ENCODE measurements around the gene PCYT2. TPM values are rescaled to one million over a fixed set of nuclear protein-coding genes. Genes with fewer than 3 reads are reported as not detected.
A peak's percentile ranks its signal among the peaks of the same experiment; 100 is the strongest.
"Not testable (repeated sequence)": the region's sequence is repeated elsewhere in the genome, so short reads cannot be mapped to it uniquely, and the experiment has no call there.

The PCYT2 gene
- total RNA-seq, 1 donor = 67.0 TPM

DNA sequence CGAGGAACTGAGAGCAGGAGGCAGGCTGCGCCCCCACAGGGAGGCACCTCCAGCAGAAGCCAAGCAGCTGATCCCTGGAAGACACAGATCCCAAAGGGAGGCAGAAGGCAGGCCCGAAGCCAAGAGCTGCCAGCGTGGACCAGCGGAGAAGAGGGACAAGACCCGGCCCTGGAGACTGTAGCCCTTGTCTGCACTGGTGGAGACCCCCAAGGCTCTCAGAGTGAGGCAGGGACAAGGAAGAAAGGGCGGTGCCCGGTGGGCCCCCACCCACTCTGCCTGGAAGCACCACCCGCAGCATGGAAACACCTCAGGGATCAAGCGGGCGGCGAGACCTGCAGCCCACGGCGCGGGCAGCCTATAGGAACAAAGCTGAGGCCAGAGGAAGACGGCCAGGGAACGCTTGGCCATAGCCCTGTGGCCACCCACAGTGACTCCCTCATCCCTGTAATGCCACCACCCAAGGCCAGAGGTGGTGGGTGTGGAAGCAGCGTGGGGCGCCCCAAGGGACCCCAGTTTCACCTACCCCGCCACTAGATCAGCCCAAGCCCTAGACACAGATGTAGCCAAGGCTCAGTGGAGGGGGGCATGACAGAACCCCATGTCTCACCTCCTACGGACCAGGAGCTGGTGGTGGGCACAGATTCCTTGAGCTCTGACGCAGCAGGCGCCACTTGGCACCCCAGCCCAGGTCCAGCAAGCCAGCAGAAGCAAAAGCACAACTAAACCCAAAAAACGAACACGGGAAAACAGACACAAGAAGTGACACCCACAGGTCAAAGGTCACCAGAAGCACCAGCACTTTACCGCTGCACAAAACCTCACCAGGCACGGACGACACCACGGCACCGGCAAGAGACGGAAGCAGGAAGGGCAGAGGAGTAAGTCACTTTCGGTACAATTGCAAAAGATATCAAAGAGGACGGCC, 9.7 kb upstream of the PCYT2 start:
- peaks cover 63% of the 10 kb centered on the region for H4K20me1 ChIP-seq (ENCODE audit: insufficient read depth, low read length)
- no peaks in the 10 kb centered on the region for H3K27me3 ChIP-seq (ENCODE audit: insufficient read depth, low read length)
- no peak overlapping the region for H3K27ac ChIP-seq (ENCODE audit: low read depth, low read length)
- peaks cover 38% of the 10 kb centered on the region for H3K36me3 ChIP-seq (ENCODE audit: insufficient read depth, low read length)
- peaks cover 92% of the 10 kb centered on the region for H3K79me2 ChIP-seq (ENCODE audit: insufficient read depth, low read length)
- H3K9me3 ChIP-seq (ENCODE audit: low read depth, low read length) = no peaks in the 10 kb centered on the region
- no peak for DNase-seq (ENCODE audit: insufficient read length, low spot score, missing footprints)
- TF ChIP-seq, protein P1, sequence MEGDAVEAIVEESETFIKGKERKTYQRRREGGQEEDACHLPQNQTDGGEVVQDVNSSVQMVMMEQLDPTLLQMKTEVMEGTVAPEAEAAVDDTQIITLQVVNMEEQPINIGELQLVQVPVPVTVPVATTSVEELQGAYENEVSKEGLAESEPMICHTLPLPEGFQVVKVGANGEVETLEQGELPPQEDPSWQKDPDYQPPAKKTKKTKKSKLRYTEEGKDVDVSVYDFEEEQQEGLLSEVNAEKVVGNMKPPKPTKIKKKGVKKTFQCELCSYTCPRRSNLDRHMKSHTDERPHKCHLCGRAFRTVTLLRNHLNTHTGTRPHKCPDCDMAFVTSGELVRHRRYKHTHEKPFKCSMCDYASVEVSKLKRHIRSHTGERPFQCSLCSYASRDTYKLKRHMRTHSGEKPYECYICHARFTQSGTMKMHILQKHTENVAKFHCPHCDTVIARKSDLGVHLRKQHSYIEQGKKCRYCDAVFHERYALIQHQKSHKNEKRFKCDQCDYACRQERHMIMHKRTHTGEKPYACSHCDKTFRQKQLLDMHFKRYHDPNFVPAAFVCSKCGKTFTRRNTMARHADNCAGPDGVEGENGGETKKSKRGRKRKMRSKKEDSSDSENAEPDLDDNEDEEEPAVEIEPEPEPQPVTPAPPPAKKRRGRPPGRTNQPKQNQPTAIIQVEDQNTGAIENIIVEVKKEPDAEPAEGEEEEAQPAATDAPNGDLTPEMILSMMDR (IDR thresholded peaks at IDR 0.05; ENCODE audit: extremely low read depth, low read depth, low read length) = no peak
- H3K4me3 ChIP-seq (ENCODE audit: insufficient read depth, low read length) = no peak overlapping the region
- H2AFZ ChIP-seq (ENCODE audit: low read length) = no peak overlapping the region
- no peak overlapping the region for H3K4me2 ChIP-seq (ENCODE audit: insufficient read depth, low read length)
- peaks cover 29% of the 10 kb centered on the region for H3K4me1 ChIP-seq (ENCODE audit: insufficient read depth, low read length)

DNA sequence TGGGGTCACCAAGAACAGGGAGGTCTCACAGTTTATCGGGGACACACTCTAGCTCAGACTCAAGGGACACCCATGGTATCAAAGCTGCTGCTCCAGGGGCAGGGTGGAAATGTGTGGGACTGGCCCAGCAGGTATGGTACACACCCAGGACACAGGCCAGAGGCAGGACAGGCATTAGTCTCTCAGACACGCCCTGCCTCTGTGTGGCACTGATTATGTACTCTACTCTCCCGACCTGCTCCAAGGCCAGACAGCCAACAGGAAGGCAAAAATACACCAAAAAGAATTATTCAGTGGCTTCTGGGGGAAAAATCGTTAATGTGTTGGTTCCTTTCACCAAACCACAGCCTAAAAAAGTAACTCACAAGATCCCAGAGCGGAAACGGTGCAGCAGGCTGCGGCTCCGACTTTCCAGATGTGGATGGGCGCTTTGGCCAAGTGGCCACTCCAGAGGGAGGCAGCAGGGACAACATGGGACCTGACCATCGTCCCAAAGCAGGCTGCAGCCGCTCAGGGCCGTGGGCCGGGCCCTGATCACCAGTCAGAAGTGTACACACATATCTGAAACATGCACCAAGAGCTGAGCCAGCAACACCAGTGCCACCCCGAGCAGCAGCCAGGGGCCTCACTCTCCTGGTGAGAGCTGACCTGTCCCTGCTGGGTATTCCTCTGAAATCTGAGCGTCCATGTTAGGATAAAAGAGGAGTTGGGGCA, 7.8 kb upstream of the PCYT2 start:
- Histone ChIP-seq H3K27ac (ENCODE audit: low read depth, low read length) (no peak overlapping the region), H3K36me3 (ENCODE audit: insufficient read depth, low read length) (peaks cover 57% of the 10 kb centered on the region), H3K79me2 (ENCODE audit: insufficient read depth, low read length) (peaks cover 92% of the 10 kb centered on the region), H3K4me1 (ENCODE audit: insufficient read depth, low read length) (peaks cover 23% of the 10 kb centered on the region), H3K27me3 (ENCODE audit: insufficient read depth, low read length) (no peaks in the 10 kb centered on the region), H3K4me2 (ENCODE audit: insufficient read depth, low read length) (no peak overlapping the region), H2AFZ (ENCODE audit: low read length) (no peak overlapping the region), H3K4me3 (ENCODE audit: insufficient read depth, low read length) (no peak overlapping the region), H4K20me1 (ENCODE audit: insufficient read depth, low read length) (peaks cover 72% of the 10 kb centered on the region), H3K9me3 (ENCODE audit: low read depth, low read length) (no peaks in the 10 kb centered on the region)
- no peak for DNase-seq (ENCODE audit: insufficient read length, low spot score, missing footprints)
- TF ChIP-seq, protein P1 (IDR thresholded peaks at IDR 0.05; ENCODE audit: extremely low read depth, low read depth, low read length) = no peak

DNA sequence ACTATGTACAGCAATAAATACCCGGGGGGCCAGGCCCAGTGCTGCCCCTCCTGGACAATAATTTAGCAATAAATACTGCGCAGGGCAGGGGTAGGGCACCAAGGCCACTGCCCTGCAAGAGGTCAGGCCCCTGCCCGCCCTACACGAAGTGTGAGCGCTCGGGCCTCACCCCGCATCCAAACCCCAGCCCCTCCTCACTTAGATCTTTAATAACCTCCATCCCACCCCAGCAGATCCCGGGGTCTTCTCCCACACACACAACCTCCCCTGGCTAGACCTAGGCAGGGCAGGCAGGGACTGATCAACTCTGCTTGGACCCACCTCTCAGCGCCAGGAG, 7.1 kb upstream of the PCYT2 start:
- TF ChIP-seq, protein P1 (IDR thresholded peaks at IDR 0.05; ENCODE audit: extremely low read depth, low read depth, low read length) = peak; percentile 15
- not testable (repeated sequence) for H3K27me3 ChIP-seq (ENCODE audit: insufficient read depth, low read length); H3K27ac ChIP-seq (ENCODE audit: low read depth, low read length); H3K9me3 ChIP-seq (ENCODE audit: low read depth, low read length); DNase-seq (ENCODE audit: insufficient read length, low spot score, missing footprints); H2AFZ ChIP-seq (ENCODE audit: low read length)
- peak overlapping the region; percentile 99 for H3K4me2 ChIP-seq (ENCODE audit: insufficient read depth, low read length)
- H3K79me2 ChIP-seq (ENCODE audit: insufficient read depth, low read length) = peaks cover 86% of the 10 kb centered on the region
- H3K4me3 ChIP-seq (ENCODE audit: insufficient read depth, low read length) = peak overlapping the region; percentile 83
- peaks cover 66% of the 10 kb centered on the region for H4K20me1 ChIP-seq (ENCODE audit: insufficient read depth, low read length)
- peaks cover 63% of the 10 kb centered on the region for H3K36me3 ChIP-seq (ENCODE audit: insufficient read depth, low read length)
- peaks cover 18% of the 10 kb centered on the region for H3K4me1 ChIP-seq (ENCODE audit: insufficient read depth, low read length)

Data from osteoblast (primary cell).